GM18511 (cell line): ENCODE data around the gene WNT5B.

Experiments
- ATAC-seq: cut with Tn5 transposase; IDR thresholded peaks from one replicate; pipeline ENCODE4 v1.9.1; 2021; ENCODE audit warnings: mild to moderate bottlenecking, moderate library complexity; ENCODE audit not compliant: unreplicated experiment

The WNT5B gene

DNA sequence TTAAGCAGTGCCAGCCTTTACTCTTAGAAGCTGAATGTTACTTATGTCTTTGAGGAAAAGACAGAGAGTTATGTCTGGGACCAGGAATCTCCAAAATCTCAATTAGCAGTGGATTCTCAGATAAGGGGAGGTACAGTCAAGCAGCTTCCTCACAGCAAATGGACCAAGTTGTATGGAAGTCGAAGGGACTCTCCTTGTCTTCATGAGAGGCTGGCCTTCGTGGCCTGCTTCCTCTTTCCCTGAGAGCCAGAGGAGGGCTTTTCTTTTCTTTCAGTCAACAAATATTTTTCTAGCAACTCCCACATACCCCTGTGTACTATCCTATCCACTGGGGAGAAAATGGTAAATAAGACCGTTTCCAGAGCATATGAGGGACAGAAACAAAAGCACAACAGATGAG is 6.6 kb upstream of the WNT5B start:
- no peak for ATAC-seq

- ATAC-seq: no peak
Observed at GRCh38 chr12:1629338-1630132, 504 bp downstream of the WNT5B start.

DNA sequence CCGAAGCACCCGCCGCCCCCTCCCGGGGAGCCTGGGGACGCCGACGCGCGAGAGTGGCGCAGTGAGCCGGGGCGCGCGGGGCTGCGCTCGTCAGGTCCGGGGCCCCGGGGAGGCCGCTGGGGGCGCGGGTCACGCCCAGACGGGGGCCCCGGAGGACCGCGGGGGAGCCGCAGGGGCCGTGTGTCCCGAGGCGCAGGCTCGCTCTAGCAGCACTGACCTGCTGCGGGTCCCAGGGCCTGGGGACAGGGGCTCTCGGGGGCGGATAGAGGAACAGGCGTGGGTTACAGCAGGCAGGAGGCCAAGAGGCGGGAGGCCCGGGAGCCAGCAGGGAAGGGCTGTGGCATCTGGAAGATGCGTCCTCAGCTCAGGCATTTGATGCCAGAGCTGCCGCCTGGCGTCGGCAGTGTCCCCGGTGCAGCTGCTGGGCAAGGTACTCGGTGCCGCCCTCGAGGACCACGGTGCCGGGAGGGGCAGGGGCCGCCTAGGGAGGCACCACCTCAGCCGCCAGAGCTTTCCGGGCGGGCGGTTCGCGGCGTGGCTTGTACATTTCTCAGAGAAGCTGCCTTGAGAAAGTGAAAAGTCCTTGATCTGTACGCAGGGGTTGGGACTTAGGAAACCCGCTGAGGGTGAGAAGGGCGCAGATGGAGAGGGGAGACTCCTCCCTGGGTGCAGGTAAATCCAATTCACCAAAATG is 1.2 kb downstream of the WNT5B start:
- no peak for ATAC-seq

DNA sequence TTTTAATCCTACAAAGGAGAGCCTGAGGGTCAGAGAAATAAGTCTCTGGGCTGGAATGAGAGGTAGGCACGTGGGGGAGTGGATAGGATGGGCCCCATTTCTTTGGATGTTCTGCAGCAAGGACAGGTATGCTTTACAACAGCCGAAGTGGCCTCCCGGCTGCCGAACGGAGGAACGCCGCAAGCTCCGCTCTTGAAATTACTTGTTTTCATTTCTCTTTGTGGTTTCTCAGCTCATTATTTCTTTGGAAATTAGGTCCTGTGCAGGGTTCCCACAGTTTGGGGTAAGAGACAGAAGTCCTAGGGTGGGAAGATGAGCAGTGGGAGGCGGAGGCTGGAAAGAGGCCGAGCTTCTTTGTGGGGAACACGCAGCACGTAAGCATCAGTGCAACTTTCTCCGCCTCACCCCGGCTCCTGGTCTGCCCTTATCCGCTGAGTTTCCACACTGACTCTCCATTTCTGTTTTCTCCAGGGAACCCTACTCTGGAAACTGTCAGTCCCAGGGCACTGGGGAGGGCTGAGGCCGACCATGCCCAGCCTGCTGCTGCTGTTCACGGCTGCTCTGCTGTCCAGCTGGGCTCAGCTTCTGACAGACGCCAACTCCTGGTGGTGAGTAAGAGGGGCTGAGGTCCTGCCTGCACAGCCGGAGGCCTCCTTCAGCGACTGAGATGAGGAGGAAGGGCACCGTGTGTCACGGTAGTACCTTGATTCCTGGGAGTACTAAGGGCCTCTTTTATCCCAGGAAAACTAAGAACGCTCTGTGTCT is 2.0 kb downstream of the WNT5B start:
- no peak for ATAC-seq

GRCh38 chr12:1632702-1633101 is 3.7 kb downstream of the WNT5B start:
- ATAC-seq: no peak

GRCh38 chr12:1633459-1633858 is 4.4 kb downstream of the WNT5B start:
- ATAC-seq: no peak

DNA sequence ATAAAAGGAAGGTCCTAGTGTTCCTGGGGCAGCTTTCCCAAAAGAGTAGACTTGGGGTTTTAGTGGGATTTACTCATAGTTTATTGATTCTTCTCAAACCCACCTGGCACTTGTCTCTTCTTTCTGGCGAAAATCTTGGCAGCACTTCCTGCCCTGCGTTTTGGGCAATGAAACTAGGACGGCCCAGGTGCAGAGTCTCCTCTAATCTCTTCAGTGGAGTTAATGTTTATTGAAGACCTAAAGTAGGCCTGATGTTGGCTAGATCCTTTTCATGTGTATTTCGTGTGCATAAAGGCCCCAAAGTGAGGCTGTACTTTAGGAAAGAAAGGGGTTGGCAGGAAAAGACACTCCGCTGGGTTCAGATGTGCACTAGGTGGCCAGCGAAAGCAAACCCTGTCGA is 5.1 kb downstream of the WNT5B start:
- ATAC-seq: no peak

DNA sequence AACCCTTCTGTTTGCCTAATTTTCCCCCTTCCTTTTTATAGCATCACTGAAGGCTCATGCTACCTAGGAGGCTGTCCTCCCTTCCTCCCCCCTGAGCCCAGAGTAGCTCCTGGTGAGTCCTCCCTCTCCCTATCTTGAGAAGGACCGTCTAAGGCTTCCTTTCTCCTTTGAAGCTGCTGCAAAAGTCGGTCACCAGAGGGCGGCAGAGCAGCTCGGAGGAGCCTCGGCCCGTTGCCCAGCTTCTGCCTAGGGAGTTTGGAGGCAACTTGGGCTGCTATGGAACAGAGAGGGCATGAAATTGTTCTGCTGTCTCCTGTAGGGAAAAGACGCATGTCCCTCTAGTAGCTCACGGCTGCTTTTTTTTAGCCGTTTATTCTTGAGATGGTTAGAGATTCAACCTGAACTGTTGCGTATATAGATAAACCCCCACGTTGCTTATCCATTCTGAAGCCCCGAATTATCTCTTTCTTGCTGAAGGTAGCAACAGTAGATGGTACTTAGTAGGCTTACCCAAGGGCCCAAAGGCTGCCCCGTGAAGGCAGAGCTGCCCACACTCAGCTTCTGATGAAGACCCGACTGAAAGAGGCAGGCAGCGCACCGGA is 5.7 kb downstream of the WNT5B start:
- no peak for ATAC-seq

- ATAC-seq: no peak
Observed at GRCh38 chr12:1635301-1636095, 6.5 kb downstream of the WNT5B start.

- ATAC-seq: no peak
Observed at GRCh38 chr12:1638203-1638602, 9.2 kb downstream of the WNT5B start.

GRCh38 chr12:1639538-1639937 is 10.5 kb downstream of the WNT5B start:
- no peak for ATAC-seq

DNA sequence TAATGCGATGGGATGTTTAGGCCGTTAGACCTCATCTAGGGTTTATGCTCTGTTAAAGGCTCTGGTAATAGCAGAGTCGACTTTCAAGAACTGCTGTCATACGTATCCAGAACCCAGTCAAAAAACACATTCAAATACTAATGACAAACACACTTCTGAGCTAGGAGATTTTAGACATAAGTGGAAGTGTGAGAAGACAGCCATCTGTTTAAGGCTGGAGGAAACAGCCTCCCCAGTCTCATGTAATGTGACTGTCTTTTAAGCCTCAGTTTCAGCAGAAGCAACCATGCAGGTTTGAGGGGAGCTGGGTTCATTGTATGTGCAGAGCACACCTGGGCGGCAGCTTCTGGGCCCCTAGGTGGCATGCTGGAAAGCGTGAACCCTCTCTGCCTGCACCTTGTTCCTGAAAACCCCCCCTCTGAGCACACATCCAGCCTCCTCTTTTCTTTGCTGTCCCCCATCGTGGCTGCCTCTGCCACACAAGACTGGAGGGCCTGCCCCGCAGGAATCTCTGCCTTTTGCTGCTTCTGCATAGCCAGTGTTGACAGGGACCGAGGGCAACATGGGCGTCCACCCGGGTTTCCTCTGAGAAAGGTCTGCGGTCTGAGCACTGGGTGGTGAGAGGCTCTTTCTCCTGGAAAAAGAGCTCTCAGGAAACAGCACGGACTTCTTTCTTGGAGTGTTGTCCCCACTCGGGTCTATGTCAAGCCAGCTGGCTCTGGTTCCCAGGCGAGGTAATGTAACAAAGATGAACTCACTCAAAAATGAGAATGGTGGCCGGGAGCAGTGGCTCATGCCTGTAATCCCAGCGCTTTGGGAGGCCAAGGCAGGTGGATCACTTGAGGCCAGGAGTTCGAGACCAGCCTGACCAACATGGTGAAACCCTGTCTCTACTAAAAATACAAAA is 11.6 kb downstream of the WNT5B start:
- ATAC-seq: no peak

- no peak for ATAC-seq
Observed at GRCh38 chr12:1642513-1642912, 13.5 kb downstream of the WNT5B start.

GRCh38 chr12:1643043-1643442 is 14.0 kb downstream of the WNT5B start:
- no peak for ATAC-seq

GRCh38 chr12:1643905-1644533 is 15.0 kb downstream of the WNT5B start:
- ATAC-seq: no peak

DNA sequence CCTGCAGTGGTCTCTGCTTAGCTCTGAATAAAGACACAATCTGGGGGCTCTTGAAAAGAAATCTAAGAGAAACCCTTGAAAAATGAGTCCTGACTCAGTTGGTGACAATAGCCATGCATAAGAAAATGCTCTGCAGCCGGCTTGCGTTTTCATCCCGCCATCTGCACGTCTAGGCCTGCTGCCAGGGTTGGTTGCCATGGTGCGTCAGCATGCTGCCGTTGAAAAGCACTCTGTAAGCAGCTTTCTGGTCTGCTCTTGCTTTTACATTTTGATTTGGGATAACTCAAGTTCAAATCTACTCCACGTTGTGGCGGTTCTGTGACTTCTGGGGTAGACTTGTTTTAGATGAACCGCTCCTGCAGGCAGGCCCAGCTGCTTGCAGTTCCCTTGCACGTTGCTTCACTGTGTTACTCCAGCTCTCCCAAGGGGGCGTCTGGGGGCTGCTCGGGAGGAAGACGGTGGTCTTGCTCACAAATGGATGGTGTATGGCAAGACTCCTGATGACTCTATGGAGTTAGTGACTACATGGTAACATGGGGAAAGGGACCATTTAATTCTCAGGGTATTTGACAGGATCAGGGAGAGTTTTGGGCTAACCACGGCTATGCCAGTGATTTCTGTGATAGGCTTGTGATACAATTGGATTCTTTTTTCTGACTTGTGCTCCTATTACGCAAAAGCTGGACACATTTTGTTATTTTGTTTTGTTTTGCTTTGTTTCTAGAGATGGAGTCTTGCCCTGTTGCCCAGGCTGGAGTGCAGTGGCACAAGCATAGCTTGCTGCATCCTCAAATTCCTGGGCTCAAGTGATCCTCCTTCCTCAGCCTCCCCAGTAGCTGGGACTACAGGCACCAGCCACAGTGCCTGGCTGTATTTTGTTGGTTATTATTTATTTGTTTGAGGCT is 15.8 kb downstream of the WNT5B start:
- ATAC-seq: no peak

GRCh38 chr12:1645819-1646218 is 16.8 kb downstream of the WNT5B start:
- no peak for ATAC-seq
